ENCODE measurements around the gene CCDC82. TPM values are rescaled to one million over a fixed set of nuclear protein-coding genes. Genes with fewer than 3 reads are reported as not detected.
A peak's percentile ranks its signal among the peaks of the same experiment; 100 is the strongest.

The CCDC82 gene
- total and polyA plus RNA-seq, 2 of the 4 experiments (the other 2 are of a cell fraction), result 4.1 to 9.4 TPM

DNA sequence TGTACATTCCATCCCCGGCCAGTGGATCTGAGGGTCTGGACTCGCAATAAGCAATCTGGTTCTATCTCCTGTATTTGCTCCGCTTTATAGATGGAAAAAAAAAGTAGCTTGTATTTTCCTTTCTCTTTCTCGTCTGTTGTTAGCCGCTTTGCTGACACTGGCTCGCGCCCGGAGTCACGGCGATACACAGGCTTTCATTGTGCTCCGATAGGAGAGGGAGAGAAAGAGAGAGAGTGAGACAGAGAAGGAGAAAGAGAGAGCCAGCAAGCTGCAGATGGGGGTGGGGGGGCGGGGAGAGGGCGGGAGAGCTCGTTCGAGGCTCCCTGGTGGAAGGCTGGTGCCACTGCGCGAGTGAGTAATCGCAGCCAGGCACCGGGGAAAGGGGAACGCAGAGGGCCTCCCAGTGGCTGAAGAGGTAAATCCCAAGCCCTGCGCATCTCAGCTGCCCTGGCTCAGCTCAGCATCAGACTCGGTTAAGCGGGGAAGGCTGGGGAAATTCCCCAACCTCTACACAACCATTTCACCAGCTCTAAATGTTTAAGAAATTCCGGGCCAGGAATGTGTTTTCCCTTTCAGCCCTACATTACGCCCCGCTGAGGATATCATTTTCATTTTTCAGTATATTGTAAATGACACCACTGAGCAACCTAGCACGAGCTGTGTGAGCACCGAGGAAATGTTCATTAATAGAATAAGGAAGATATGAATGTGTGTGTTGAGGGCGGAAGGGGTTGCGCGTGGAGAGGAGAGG lies 46.6 kb downstream of the CCDC82 start, which contains the start of gene MAML2 (continued):
- TF ChIP-seq ELK1 (IDR thresholded peaks at IDR 0.05; ENCODE audit: borderline replicate concordance, low read depth, low read length), result no peak
- no peak for TF ChIP-seq RCOR1 (IDR thresholded peaks at IDR 0.05; ENCODE audit: insufficient replicate concordance, low read length)
- peak; percentile 92 for TF ChIP-seq SMC3 (IDR thresholded peaks at IDR 0.05; ENCODE audit: low read depth, low read length)

All from IMR-90 (cell line).